H9 (cell line): ENCODE measurements around the gene FAM53B. TPM values are rescaled to one million over a fixed set of nuclear protein-coding genes. Genes with fewer than 3 reads are reported as not detected.
A peak's percentile ranks its signal among the peaks of the same experiment; 100 is the strongest.

Experiments
- DNase-seq: peaks from one replicate; pipeline ENCODE4 v3.0.0-alpha.2; 2017
- H2AFZ ChIP-seq: one replicate; pipeline ENCODE4 v1.6.1; 2013; ENCODE audit warnings: mild to moderate bottlenecking, low read length, control low read depth, moderate library complexity
- H2AK5ac ChIP-seq: 2 replicates; pipeline ENCODE4 v1.6.1; 2013; ENCODE audit warnings: low read length, control low read depth, mixed read lengths; ENCODE audit not compliant: insufficient read length
- H2BK120ac ChIP-seq: one replicate; pipeline ENCODE4 v1.6.1; 2013; ENCODE audit warnings: low read depth, mild to moderate bottlenecking, low read length, control low read depth, inconsistent platforms; ENCODE audit not compliant: poor library complexity, severe bottlenecking
- H2BK12ac ChIP-seq: 2 replicates; pipeline ENCODE4 v1.6.1; 2013; ENCODE audit warnings: low read length, control low read depth, mixed read lengths, low read depth; ENCODE audit not compliant: insufficient read length
- H2BK15ac ChIP-seq: 2 replicates; pipeline ENCODE4 v1.6.1; 2013; ENCODE audit warnings: low read depth, low read length, control low read depth
- H2BK20ac ChIP-seq: one replicate; pipeline ENCODE4 v1.6.1; 2013; ENCODE audit warnings: low read depth, mild to moderate bottlenecking, low read length, control low read depth, inconsistent platforms; ENCODE audit not compliant: poor library complexity, severe bottlenecking
- H2BK5ac ChIP-seq: 2 replicates; pipeline ENCODE4 v1.6.1; 2013; ENCODE audit warnings: low read length, control low read depth, mixed read lengths; ENCODE audit not compliant: insufficient read length
- H3K14ac ChIP-seq: 2 replicates; pipeline ENCODE4 v1.6.1; 2013; ENCODE audit warnings: low read length, control low read depth; ENCODE audit not compliant: insufficient read depth
- H3K18ac ChIP-seq: 2 replicates; pipeline ENCODE4 v1.6.1; 2013; ENCODE audit warnings: low read depth, mild to moderate bottlenecking, mixed read lengths, low read length, control low read depth; ENCODE audit not compliant: insufficient read length
- H3K23ac ChIP-seq: 2 replicates; pipeline ENCODE4 v1.6.1; 2013; ENCODE audit warnings: low read length, control low read depth, mixed read lengths, low read depth; ENCODE audit not compliant: insufficient read length
- H3K23me2 ChIP-seq: 2 replicates; pipeline ENCODE4 v1.6.1; 2013; ENCODE audit warnings: low read depth, mild to moderate bottlenecking, mixed read lengths, low read length, control low read depth; ENCODE audit not compliant: insufficient read length, poor library complexity, severe bottlenecking
- H3K27ac ChIP-seq: 2 replicates; pipeline ENCODE4 v1.5.1; 2013; ENCODE audit warnings: low read length, control low read depth, mixed read lengths, low read depth; ENCODE audit not compliant: insufficient read length
- H3K27me3 ChIP-seq: 2 replicates; pipeline ENCODE4 v1.6.1; 2013; ENCODE audit warnings: low read length, control low read depth, inconsistent platforms; ENCODE audit not compliant: insufficient read depth
- H3K4ac ChIP-seq: 2 replicates; pipeline ENCODE4 v1.6.1; 2013; ENCODE audit warnings: low read depth, mild to moderate bottlenecking, control low read depth, inconsistent platforms, low read length, moderate library complexity
- H3K4me1 ChIP-seq: 2 replicates; pipeline ENCODE4 v1.6.1; 2013; ENCODE audit warnings: low read length, control low read depth, inconsistent platforms; ENCODE audit not compliant: insufficient read depth
- H3K4me2 ChIP-seq: 2 replicates; pipeline ENCODE4 v1.6.1; 2013; ENCODE audit warnings: low read length, control low read depth, mixed read lengths; ENCODE audit not compliant: insufficient read length, insufficient read depth
- H3K56ac ChIP-seq: 2 replicates; pipeline ENCODE4 v1.6.1; 2013; ENCODE audit warnings: low read depth, mild to moderate bottlenecking, mixed read lengths, low read length, control low read depth; ENCODE audit not compliant: insufficient read length
- H3K79me1 ChIP-seq: 2 replicates; pipeline ENCODE4 v1.6.1; 2013; ENCODE audit warnings: low read depth, mild to moderate bottlenecking, moderate library complexity, low read length, control low read depth, inconsistent platforms; ENCODE audit not compliant: insufficient read depth, poor library complexity, severe bottlenecking
- H3K79me2 ChIP-seq: 2 replicates; pipeline ENCODE4 v1.6.1; 2013; ENCODE audit warnings: low read length, control low read depth, inconsistent platforms; ENCODE audit not compliant: insufficient read depth
- H3K9ac ChIP-seq: 2 replicates; pipeline ENCODE4 v1.6.1; 2013; ENCODE audit warnings: low read length, control low read depth, mixed read lengths; ENCODE audit not compliant: insufficient read length; ENCODE audit errors: extremely low read depth
- H3K9me3 ChIP-seq: one replicate; pipeline ENCODE4 v1.6.1; 2013; ENCODE audit warnings: low read depth, low read length, inconsistent platforms; ENCODE audit not compliant: control insufficient read depth
- H3T11ph ChIP-seq: one replicate; pipeline ENCODE4 v1.6.1; 2013; ENCODE audit warnings: mild to moderate bottlenecking, low read length, control low read depth, inconsistent platforms
- H4K20me1 ChIP-seq: one replicate; pipeline ENCODE4 v1.6.1; 2013; ENCODE audit not compliant: control insufficient read depth, insufficient read length, insufficient read depth
- H4K5ac ChIP-seq: 2 replicates; pipeline ENCODE4 v1.6.1; 2013; ENCODE audit warnings: low read depth, mild to moderate bottlenecking, mixed read lengths, low read length, control low read depth; ENCODE audit not compliant: insufficient read length
- H4K8ac ChIP-seq: replicated peaks from 2 replicates; pipeline ENCODE4 v1.6.1; 2013; ENCODE audit warnings: low read length, control low read depth, mixed read lengths, low read depth; ENCODE audit not compliant: insufficient read length
- H4K91ac ChIP-seq: 2 replicates; pipeline ENCODE4 v1.6.1; 2013; ENCODE audit warnings: low read depth, mild to moderate bottlenecking, moderate library complexity, mixed read lengths, low read length, control low read depth; ENCODE audit not compliant: insufficient read length
- H3K27ac Mint-ChIP-seq, 3 experiments: 2 replicates in 2 of 3; 3 replicates in 1 of 3; pipeline ENCODE4 v1.8.0; 2020 to 2021; ENCODE audit warnings: mixed read lengths in 3 of 3, mild to moderate bottlenecking in 1 of 3, moderate library complexity in 1 of 3
- H3K27me3 Mint-ChIP-seq: 2 replicates; pipeline ENCODE4 v1.8.0; 2021; ENCODE audit warnings: low read depth, mild to moderate bottlenecking, moderate library complexity, mixed read lengths
- H3K36me3 Mint-ChIP-seq, 3 experiments: 2 replicates in 2 of 3; 3 replicates in 1 of 3; pipeline ENCODE4 v1.8.0; 2020 to 2021; ENCODE audit warnings: low read depth in 3 of 3, mixed read lengths in 3 of 3; ENCODE audit not compliant: insufficient read depth in 1 of 3
- H3K4me1 Mint-ChIP-seq, 2 experiments: 2 replicates each; pipeline ENCODE4 v1.8.0; 2020; ENCODE audit warnings: mixed read lengths in 2 of 2
- H3K4me3 Mint-ChIP-seq, 2 experiments: 2 replicates in 1 of 2; 3 replicates in 1 of 2; pipeline ENCODE4 v1.8.0; 2020 to 2021; ENCODE audit warnings: mild to moderate bottlenecking in 2 of 2, mixed read lengths in 2 of 2, moderate library complexity in 1 of 2
- H3K9me3 Mint-ChIP-seq, 2 experiments: 2 replicates in 1 of 2; 3 replicates in 1 of 2; pipeline ENCODE4 v1.8.0; 2020; ENCODE audit warnings: mild to moderate bottlenecking in 2 of 2, mixed read lengths in 2 of 2, moderate library complexity in 1 of 2
- CTCF ChIP-seq: fragments of 200-600 bp; sonication (generic); conservative IDR thresholded peaks from 3 replicates; pipeline ENCODE4 v1.8.0; 2021; ENCODE audit warnings: antibody characterized with exemption, mild to moderate bottlenecking
- WGBS: extraction: QIAGEN DNeasy Blood & Tissue Kit; methylation state at CpG from one replicate; pipeline ENCODE4 v1.1.7; 2013; ENCODE audit warnings: missing lambda C conversion rate, low lambda C conversion rate, mixed read lengths; ENCODE audit not compliant: insufficient read length; ENCODE audit errors: extremely low coverage; 5-methylcytosine and 5-hydroxymethylcytosine counted together
- total RNA-seq: library from RNA; stranded (reverse); gene quantifications from 2 replicates; pipeline ENCODE4 v1.2.1, GENCODE V29; 2021

Gene FAM53B
- total RNA-seq, 1 experiment from 2014 or later: 11.5 TPM

DNA sequence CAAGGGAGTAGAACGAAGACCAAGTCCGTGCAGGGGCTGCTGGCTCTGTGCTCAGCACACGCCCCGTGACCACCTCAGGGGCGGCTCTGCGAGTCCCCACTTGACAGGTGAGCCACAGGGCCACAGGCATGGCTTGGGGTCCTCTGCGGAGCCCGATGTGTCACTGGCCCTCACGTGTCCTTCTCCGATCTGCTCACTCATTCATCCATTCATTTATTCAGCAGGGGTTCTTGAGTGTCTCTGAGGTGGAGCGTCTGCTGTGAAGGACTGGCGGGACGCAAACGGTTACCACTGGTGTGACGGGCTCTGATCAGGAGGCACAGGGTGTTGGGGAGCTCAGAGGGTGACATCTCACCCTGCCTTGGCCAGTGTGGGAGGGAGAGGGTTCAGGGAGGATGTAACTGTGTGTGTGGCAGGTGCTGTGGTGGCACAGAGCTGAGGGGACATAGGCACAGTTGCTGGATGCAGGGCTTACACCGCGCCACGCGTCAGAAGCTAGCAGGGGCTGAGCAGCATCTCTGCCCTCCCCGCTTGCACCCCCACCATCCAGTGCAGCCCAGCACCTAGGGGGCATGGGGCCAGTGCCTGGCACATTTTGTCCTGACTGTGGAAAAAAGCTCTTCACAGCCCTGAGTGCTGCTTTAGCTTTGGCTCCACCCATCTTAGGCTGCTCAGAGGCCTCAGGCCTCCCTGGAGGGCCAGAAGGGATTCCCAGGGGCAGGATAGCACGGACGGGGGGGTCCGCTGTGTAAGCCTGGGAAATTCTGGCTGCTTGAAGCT, 165.8 kb downstream of the FAM53B start:
- H4K8ac ChIP-seq: no peak overlapping the region
- H3K4ac ChIP-seq: no peak overlapping the region
- H3K27me3 ChIP-seq: no peaks in the 10 kb centered on the region
- no CpG with 5 or more reads among the region's 23 CpGs for WGBS
- peaks cover 0 to 4% of the 10 kb centered on the region in 2 experiments; a peak in 2 of 4 replicates for H3K4me1 Mint-ChIP-seq
- no peak overlapping the region for H3K27ac ChIP-seq
- H3K27ac Mint-ChIP-seq: peak overlapping the region in 2 of 3 experiments; percentile 23 to 76; a peak in 1 of 7 replicates
- H3K18ac ChIP-seq: no peak overlapping the region
- H2BK5ac ChIP-seq: no peak overlapping the region
- no peak overlapping the region for H2BK15ac ChIP-seq
- no peak overlapping the region for H3K4me2 ChIP-seq
- no peaks in the 10 kb centered on the region for H3K23me2 ChIP-seq
- H2BK20ac ChIP-seq: no peak overlapping the region
- H3K79me1 ChIP-seq: no peaks in the 10 kb centered on the region
- no peaks in the 10 kb centered on the region for H3K9me3 ChIP-seq
- H3K27me3 Mint-ChIP-seq: peaks cover 7% of the 10 kb centered on the region
- no peaks in the 10 kb centered on the region for H3K79me2 ChIP-seq
- no peak overlapping the region for H2AFZ ChIP-seq
- no peak overlapping the region for H2AK5ac ChIP-seq
- H4K91ac ChIP-seq: no peak overlapping the region
- no peak for TF ChIP-seq CTCF
- peaks cover 0 to 4% (median 2%) of the 10 kb centered on the region in 3 experiments; a peak in 2 of 7 replicates for H3K36me3 Mint-ChIP-seq
- H3K23ac ChIP-seq: no peak overlapping the region
- H4K5ac ChIP-seq: no peak overlapping the region
- no peak overlapping the region; the same call in 1 of the 2 replicates for H3K14ac ChIP-seq
- no peak for DNase-seq
- H2BK12ac ChIP-seq: no peak overlapping the region
- H3K4me1 ChIP-seq: no peaks in the 10 kb centered on the region
- H2BK120ac ChIP-seq: no peak overlapping the region
- H3K9me3 Mint-ChIP-seq: peaks cover 11 to 13% of the 10 kb centered on the region in 2 experiments; a peak in 4 of 5 replicates
- no peak overlapping the region for H3K9ac ChIP-seq
- no peaks in the 10 kb centered on the region for H4K20me1 ChIP-seq
- H3T11ph ChIP-seq: no peak overlapping the region
- no peak overlapping the region for H3K56ac ChIP-seq
- no peak overlapping the region for H3K4me3 Mint-ChIP-seq
